Lower leg skin (tissue), 3 donors: ENCODE data around the gene EFHC1.

Experiments
- CTCF ChIP-seq, 3 donors: fragments of 450-650 bp; IDR thresholded peaks; one replicate each; pipeline ENCODE4 v1.5.1; 2016; ENCODE audit warnings: antibody characterized with exemption in 3 of 3, mild to moderate bottlenecking in 3 of 3, moderate library complexity in 2 of 3
- POLR2A ChIP-seq, 2 donors: fragments of 450-650 bp; IDR thresholded peaks; one replicate each; pipeline ENCODE4 v1.6.1; 2016 to 2017; ENCODE audit warnings: antibody characterized with exemption in 2 of 2, mild to moderate bottlenecking in 1 of 2, moderate library complexity in 1 of 2

GRCh38 chr6:52566853-52567279 lies 146.7 kb downstream of the EFHC1 start:
- TF ChIP-seq CTCF (IDR thresholded peaks at IDR 0.05) (no peak), POLR2A (IDR thresholded peaks at IDR 0.05) (no peak)
